Measurements from ENCODE around the gene C14orf132.

DNA sequence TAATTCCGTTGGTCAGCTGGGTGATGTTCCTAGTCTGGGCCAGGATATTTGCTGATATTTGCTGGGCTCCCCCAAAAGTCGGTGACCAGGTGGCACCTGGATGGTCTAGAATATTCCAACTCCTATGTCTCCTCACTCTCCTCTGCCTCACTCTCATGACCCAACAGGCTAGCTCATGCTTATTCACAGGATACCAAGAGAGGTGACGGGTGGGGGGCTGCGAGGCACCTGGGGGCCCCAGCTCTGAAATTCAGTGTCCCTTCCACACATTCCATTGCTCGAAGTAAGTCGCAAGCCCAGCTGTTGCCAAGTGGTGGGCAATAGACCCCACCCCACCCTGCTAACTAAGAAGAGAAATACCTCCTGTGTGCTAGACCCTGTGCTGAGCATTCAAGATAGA is 67.7 kb downstream of the C14orf132 start:
- TF ChIP-seq POLR2A (IDR thresholded peaks at IDR 0.05; ENCODE audit: low read depth, low read length) (no peak), CTCF (IDR thresholded peaks at IDR 0.05 in 2 of 3, conservative IDR thresholded peaks at IDR 0.05 in 1 of 3; ENCODE audit: control insufficient read depth in 2 of 3, extremely low read depth in 1 of 3, insufficient read depth in 1 of 3, low read depth in 3 of 3, low read length in 3 of 3) (no peak), CREB1 (IDR thresholded peaks at IDR 0.05; ENCODE audit: low read depth) (no peak), NFYB (IDR thresholded peaks at IDR 0.05; ENCODE audit: insufficient read depth, low read depth, low read length) (no peak), MYC (IDR thresholded peaks at IDR 0.05; ENCODE audit: insufficient read depth, insufficient read length, insufficient replicate concordance, low read length, severe bottlenecking) (no peak)
- TF ChIP-seq, protein P1, sequence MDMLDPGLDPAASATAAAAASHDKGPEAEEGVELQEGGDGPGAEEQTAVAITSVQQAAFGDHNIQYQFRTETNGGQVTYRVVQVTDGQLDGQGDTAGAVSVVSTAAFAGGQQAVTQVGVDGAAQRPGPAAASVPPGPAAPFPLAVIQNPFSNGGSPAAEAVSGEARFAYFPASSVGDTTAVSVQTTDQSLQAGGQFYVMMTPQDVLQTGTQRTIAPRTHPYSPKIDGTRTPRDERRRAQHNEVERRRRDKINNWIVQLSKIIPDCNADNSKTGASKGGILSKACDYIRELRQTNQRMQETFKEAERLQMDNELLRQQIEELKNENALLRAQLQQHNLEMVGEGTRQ (IDR thresholded peaks at IDR 0.05; ENCODE audit: borderline replicate concordance, low read depth, low read length): no peak
